Activated T-helper 17 cell treated with anti-CD3 and anti-CD28 coated beads, Interleukin-2, amount 50 U/mL, for 72 hours (primary cell): Measurements from ENCODE around the gene GRID1. TPM values are rescaled to one million over a fixed set of nuclear protein-coding genes. Genes with fewer than 3 reads are reported as not detected.

Experiments
- ATAC-seq: fragments of 150-1000 bp; cut with Tn5 transposase; replicated peaks from 2 replicates; pipeline ENCODE4 v1.10.0; 2021; ENCODE audit warnings: mild to moderate bottlenecking, moderate library complexity
- H3K27ac Mint-ChIP-seq: one replicate; pipeline ENCODE4 v1.8.0; 2022; ENCODE audit warnings: mixed read lengths
- H3K27me3 Mint-ChIP-seq: one replicate; pipeline ENCODE4 v1.8.0; 2022; ENCODE audit warnings: mixed read lengths
- H3K36me3 Mint-ChIP-seq: one replicate; pipeline ENCODE4 v1.8.0; 2022; ENCODE audit warnings: low read depth, mild to moderate bottlenecking, mixed read lengths
- H3K4me1 Mint-ChIP-seq: one replicate; pipeline ENCODE4 v1.8.0; 2022; ENCODE audit warnings: mixed read lengths
- H3K4me3 Mint-ChIP-seq: one replicate; pipeline ENCODE4 v1.8.0; 2022; ENCODE audit warnings: mild to moderate bottlenecking, mixed read lengths
- H3K9me3 Mint-ChIP-seq: one replicate; pipeline ENCODE4 v1.8.0; 2022; ENCODE audit warnings: mixed read lengths
- total RNA-seq, 2 donors: library from RNA; stranded (reverse); gene quantifications; one replicate each; pipeline ENCODE4 v1.2.3, GENCODE V29; 2022

The GRID1 gene
- total RNA-seq, 2 donors from 2014 or later, result not detected

- H3K36me3 Mint-ChIP-seq, result no peaks in the 10 kb centered on the region
- peaks cover 18% of the 10 kb centered on the region for H3K27me3 Mint-ChIP-seq
Measured at GRCh38 chr10:86301971-86302370, 64.6 kb downstream of the GRID1 start.

GRCh38 chr10:86300931-86301830, 65.4 kb downstream of the GRID1 start:
- H3K27me3 Mint-ChIP-seq, result peaks cover 18% of the 10 kb centered on the region
- H3K4me1 Mint-ChIP-seq, result no peaks in the 10 kb centered on the region
- H3K27ac Mint-ChIP-seq, result no peak overlapping the region
- H3K36me3 Mint-ChIP-seq, result no peaks in the 10 kb centered on the region
- H3K4me3 Mint-ChIP-seq, result no peak overlapping the region
- ATAC-seq, result no peak
- no peaks in the 10 kb centered on the region for H3K9me3 Mint-ChIP-seq

More at GRCh38 chr10:86301971-86302370, 64.6 kb downstream of the GRID1 start:
- Mint-ChIP-seq H3K27ac (no peak overlapping the region), H3K4me3 (no peak overlapping the region), H3K9me3 (no peaks in the 10 kb centered on the region), H3K4me1 (no peaks in the 10 kb centered on the region)
- no peak for ATAC-seq

GRCh38 chr10:86300399-86300925, 66.1 kb downstream of the GRID1 start:
- Mint-ChIP-seq H3K27ac (no peak overlapping the region), H3K36me3 (no peaks in the 10 kb centered on the region), H3K4me3 (no peak overlapping the region), H3K27me3 (peaks cover 18% of the 10 kb centered on the region), H3K9me3 (no peaks in the 10 kb centered on the region), H3K4me1 (no peaks in the 10 kb centered on the region)
- ATAC-seq, result no peak

- no peaks in the 10 kb centered on the region for H3K4me1 Mint-ChIP-seq
- peaks cover 22% of the 10 kb centered on the region for H3K27me3 Mint-ChIP-seq
- H3K36me3 Mint-ChIP-seq, result no peaks in the 10 kb centered on the region
- no peaks in the 10 kb centered on the region for H3K9me3 Mint-ChIP-seq
- H3K27ac Mint-ChIP-seq, result no peak overlapping the region
- ATAC-seq, result no peak
- no peak overlapping the region for H3K4me3 Mint-ChIP-seq
Measured at GRCh38 chr10:86299562-86299961, 67.0 kb downstream of the GRID1 start.

GRCh38 chr10:86298501-86299001, 68.0 kb downstream of the GRID1 start:
- peaks cover 24% of the 10 kb centered on the region for H3K27me3 Mint-ChIP-seq
- no peaks in the 10 kb centered on the region for H3K9me3 Mint-ChIP-seq
- no peaks in the 10 kb centered on the region for H3K4me1 Mint-ChIP-seq
- H3K27ac Mint-ChIP-seq, result no peak overlapping the region
- no peaks in the 10 kb centered on the region for H3K36me3 Mint-ChIP-seq
- ATAC-seq, result no peak
- H3K4me3 Mint-ChIP-seq, result no peak overlapping the region

- H3K27me3 Mint-ChIP-seq, result peaks cover 18% of the 10 kb centered on the region
- H3K27ac Mint-ChIP-seq, result no peak overlapping the region
- H3K4me1 Mint-ChIP-seq, result no peaks in the 10 kb centered on the region
- no peak for ATAC-seq
- H3K36me3 Mint-ChIP-seq, result no peaks in the 10 kb centered on the region
- no peak overlapping the region for H3K4me3 Mint-ChIP-seq
- H3K9me3 Mint-ChIP-seq, result no peaks in the 10 kb centered on the region
Measured at GRCh38 chr10:86295791-86296190, 70.8 kb downstream of the GRID1 start.

- H3K4me3 Mint-ChIP-seq, result no peak overlapping the region
- ATAC-seq, result no peak
Measured at GRCh38 chr10:86295351-86295750, 71.2 kb downstream of the GRID1 start.

GRCh38 chr10:86294346-86295265, 72.0 kb downstream of the GRID1 start:
- no peak overlapping the region for H3K4me3 Mint-ChIP-seq
- no peaks in the 10 kb centered on the region for H3K4me1 Mint-ChIP-seq
- H3K9me3 Mint-ChIP-seq, result no peaks in the 10 kb centered on the region
- H3K27me3 Mint-ChIP-seq, result peaks cover 18% of the 10 kb centered on the region
- H3K27ac Mint-ChIP-seq, result no peak overlapping the region
- no peak for ATAC-seq
- no peaks in the 10 kb centered on the region for H3K36me3 Mint-ChIP-seq

More at GRCh38 chr10:86295351-86295750, 71.2 kb downstream of the GRID1 start:
- H3K36me3 Mint-ChIP-seq, result no peaks in the 10 kb centered on the region
- H3K9me3 Mint-ChIP-seq, result no peaks in the 10 kb centered on the region
- peaks cover 18% of the 10 kb centered on the region for H3K27me3 Mint-ChIP-seq
- H3K27ac Mint-ChIP-seq, result no peak overlapping the region
- H3K4me1 Mint-ChIP-seq, result no peaks in the 10 kb centered on the region

GRCh38 chr10:86293396-86293791, 73.2 kb downstream of the GRID1 start:
- Mint-ChIP-seq H3K9me3 (no peaks in the 10 kb centered on the region), H3K27me3 (peaks cover 18% of the 10 kb centered on the region), H3K4me1 (no peaks in the 10 kb centered on the region), H3K4me3 (no peak overlapping the region), H3K27ac (no peak overlapping the region), H3K36me3 (no peaks in the 10 kb centered on the region)
- ATAC-seq, result no peak

GRCh38 chr10:86292462-86293395, 73.9 kb downstream of the GRID1 start:
- Mint-ChIP-seq H3K9me3 (no peaks in the 10 kb centered on the region), H3K27me3 (peaks cover 18% of the 10 kb centered on the region), H3K27ac (no peak overlapping the region), H3K4me1 (no peaks in the 10 kb centered on the region), H3K36me3 (no peaks in the 10 kb centered on the region), H3K4me3 (no peak overlapping the region)
- ATAC-seq, result no peak

GRCh38 chr10:86291616-86292340, 74.8 kb downstream of the GRID1 start:
- H3K9me3 Mint-ChIP-seq, result no peaks in the 10 kb centered on the region
- H3K27me3 Mint-ChIP-seq, result peaks cover 18% of the 10 kb centered on the region
- ATAC-seq, result no peak
- H3K4me3 Mint-ChIP-seq, result no peak overlapping the region
- H3K4me1 Mint-ChIP-seq, result no peaks in the 10 kb centered on the region
- H3K27ac Mint-ChIP-seq, result no peak overlapping the region
- no peaks in the 10 kb centered on the region for H3K36me3 Mint-ChIP-seq

GRCh38 chr10:86290933-86291615, 75.5 kb downstream of the GRID1 start:
- Mint-ChIP-seq H3K27ac (no peak overlapping the region), H3K4me1 (no peaks in the 10 kb centered on the region), H3K4me3 (no peak overlapping the region), H3K36me3 (no peaks in the 10 kb centered on the region), H3K27me3 (peaks cover 18% of the 10 kb centered on the region), H3K9me3 (no peaks in the 10 kb centered on the region)
- ATAC-seq, result peak; percentile 43

- Mint-ChIP-seq H3K36me3 (no peaks in the 10 kb centered on the region), H3K27ac (no peak overlapping the region), H3K9me3 (no peaks in the 10 kb centered on the region), H3K27me3 (peaks cover 16% of the 10 kb centered on the region), H3K4me3 (no peak overlapping the region), H3K4me1 (no peaks in the 10 kb centered on the region)
- ATAC-seq, result no peak
Measured at GRCh38 chr10:86289577-86289868, 77.1 kb downstream of the GRID1 start.
